Hepatocyte (in vitro differentiated cells): ENCODE results near the gene CELF3.

Experiments used
- EZH2 ChIP-seq: fragments of 200-600 bp; sonication (generic); IDR thresholded peaks from 2 replicates; pipeline ENCODE4 v1.6.1; 2016; ENCODE audit warnings: antibody characterized with exemption, mild to moderate bottlenecking, borderline replicate concordance
- TF ChIP-seq, protein P1 (sequence below): fragments of 200-600 bp; sonication (generic); IDR thresholded peaks from 2 replicates; pipeline ENCODE4 v1.5.1; 2016; ENCODE audit warnings: antibody characterized with exemption, mild to moderate bottlenecking; ENCODE audit not compliant: poor library complexity

- TF ChIP-seq, protein P1, sequence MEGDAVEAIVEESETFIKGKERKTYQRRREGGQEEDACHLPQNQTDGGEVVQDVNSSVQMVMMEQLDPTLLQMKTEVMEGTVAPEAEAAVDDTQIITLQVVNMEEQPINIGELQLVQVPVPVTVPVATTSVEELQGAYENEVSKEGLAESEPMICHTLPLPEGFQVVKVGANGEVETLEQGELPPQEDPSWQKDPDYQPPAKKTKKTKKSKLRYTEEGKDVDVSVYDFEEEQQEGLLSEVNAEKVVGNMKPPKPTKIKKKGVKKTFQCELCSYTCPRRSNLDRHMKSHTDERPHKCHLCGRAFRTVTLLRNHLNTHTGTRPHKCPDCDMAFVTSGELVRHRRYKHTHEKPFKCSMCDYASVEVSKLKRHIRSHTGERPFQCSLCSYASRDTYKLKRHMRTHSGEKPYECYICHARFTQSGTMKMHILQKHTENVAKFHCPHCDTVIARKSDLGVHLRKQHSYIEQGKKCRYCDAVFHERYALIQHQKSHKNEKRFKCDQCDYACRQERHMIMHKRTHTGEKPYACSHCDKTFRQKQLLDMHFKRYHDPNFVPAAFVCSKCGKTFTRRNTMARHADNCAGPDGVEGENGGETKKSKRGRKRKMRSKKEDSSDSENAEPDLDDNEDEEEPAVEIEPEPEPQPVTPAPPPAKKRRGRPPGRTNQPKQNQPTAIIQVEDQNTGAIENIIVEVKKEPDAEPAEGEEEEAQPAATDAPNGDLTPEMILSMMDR = no peak
- TF ChIP-seq EZH2 = no peak
These were observed 4.7 kb downstream of the CELF3 start for GRCh38 chr1:151711951-151712350.
